ENCODE results near the gene ARFGAP2. TPM values are rescaled to one million over a fixed set of nuclear protein-coding genes. Genes with fewer than 3 reads are reported as not detected.

ARFGAP2 gene
- total and polyA plus RNA-seq, 9 of the 15 experiments (the other 6 are each of a cell fraction or from before 2014, with no cell fraction given): 29.1 to 140 (median 90.1) TPM

DNA sequence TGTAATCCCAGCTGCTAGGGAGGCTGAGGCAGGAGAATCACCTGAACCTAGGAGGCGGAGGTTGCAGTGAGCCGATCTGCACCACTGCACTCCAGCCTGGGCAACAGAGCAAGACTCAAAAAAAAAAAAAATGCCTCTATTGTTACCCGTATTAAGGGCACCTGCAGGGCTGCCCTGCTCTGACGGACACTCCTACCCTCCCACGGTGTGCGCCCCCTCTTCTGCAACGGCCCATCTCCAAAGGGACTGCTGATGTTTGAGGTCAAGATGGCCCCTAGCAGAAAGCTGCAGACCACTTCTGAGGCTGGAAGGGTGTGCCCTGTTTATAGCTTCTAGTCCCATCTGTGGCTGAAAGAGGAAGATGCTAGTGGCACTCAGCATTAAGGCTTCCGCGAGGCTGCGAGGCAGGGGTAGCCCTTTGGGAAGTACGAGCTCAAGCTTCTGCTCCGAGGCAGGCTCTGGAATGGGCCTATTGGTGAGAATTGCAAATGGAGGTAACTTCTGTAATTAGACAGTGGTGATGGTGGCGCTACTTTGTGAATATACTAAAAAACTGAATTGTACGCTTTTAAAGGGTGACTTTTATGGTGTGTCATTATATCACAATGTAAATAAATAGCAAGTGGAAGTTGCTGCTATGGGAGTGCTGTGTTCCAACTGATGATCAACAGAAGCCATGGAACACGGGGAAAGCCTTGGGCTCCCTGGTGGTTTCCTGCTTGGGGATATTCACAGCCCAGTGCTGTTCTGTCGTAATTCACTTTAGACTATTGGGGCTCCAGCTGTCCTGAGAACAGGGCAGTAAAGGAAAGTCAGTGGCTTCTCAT lies 24.3 kb downstream of the ARFGAP2 start:
- 77% methylated on average over 16 of the region's 16 CpGs for WGBS (ENCODE audit: insufficient coverage, low coverage, missing lambda C conversion rate)
- peaks cover 14% of the 10 kb centered on the region; the same call in 1 of the 2 replicates for H4K20me1 ChIP-seq (replicated peaks; ENCODE audit: control insufficient read depth, insufficient read depth, low read length)
- no peak overlapping the region for H3K4me2 ChIP-seq (ENCODE audit: insufficient read depth, low read length)
- POLR2A ChIA-PET: interaction anchor here (0.6 to 2.0 kb wide), 6 partner anchors 8 to 1141 kb away, joined by 3 to 9 read pairs (median 3); no protein-coding TSS in a partner anchor
- H3K4me3 ChIP-seq: no peak overlapping the region
- H3K36me3 ChIP-seq (ENCODE audit: control insufficient read depth, insufficient read depth, low read length): no peaks in the 10 kb centered on the region
- ATAC-seq (no peak), FAIRE-seq (peak; percentile 6), DNase-seq (ENCODE audit: extremely low read depth in 1 of 4, low spot score in 3 of 4) (no peak)
- no peak overlapping the region for H3K9ac ChIP-seq (ENCODE audit: insufficient read depth in 1 of 2, low read depth in 2 of 2, low read length in 2 of 2)
- no peaks in the 10 kb centered on the region for H3K79me2 ChIP-seq (ENCODE audit: control insufficient read depth, insufficient read depth, low read length)
- no TSS peak for BruUV-seq (replicated peaks)
- in situ Hi-C loops (cut with MboI) (no loop called here), intact Hi-C loops (cut with micrococcal nuclease) (loop anchor here (2.0 to 5.0 kb wide), 2 partner anchors 50 to 232 kb away; no protein-coding TSS in a partner anchor)
- CTCF ChIA-PET (ENCODE audit: low intra/inter-chr PET ratio): interaction anchor here (3.5 kb wide), 1 partner anchor 262 kb away, joined by 35 read pairs; no protein-coding TSS in a partner anchor
- no peak overlapping the region for H2AFZ ChIP-seq (ENCODE audit: low read depth, low read length)
- no peaks in the 10 kb centered on the region for H3K9me1 ChIP-seq (ENCODE audit: control insufficient read depth, insufficient read depth, low read length)
- no peaks in the 10 kb centered on the region for H3K9me3 ChIP-seq (replicated peaks; ENCODE audit: control insufficient read depth, insufficient read depth, low read depth, low read length)
- no peaks in the 10 kb centered on the region for H3K27me3 ChIP-seq (ENCODE audit: control insufficient read depth in 2 of 2, insufficient read depth in 2 of 2, low read length in 2 of 2)
- TF ChIP-seq CBX1 (IDR thresholded peaks at IDR 0.05; ENCODE audit: low read depth) (no peak), ZFX (CRISPR knock-in tag; IDR thresholded peaks at IDR 0.05) (0 out of 2 replicates have a peak, but pooled peaks have one; percentile 23)
- H3K27ac ChIP-seq (ENCODE audit: extremely low read depth, low read depth, low read length): no peak overlapping the region
- H3K4me1 ChIP-seq (replicated peaks in 1 of 2; ENCODE audit: control insufficient read depth in 2 of 2, insufficient read depth in 2 of 2, low read length in 2 of 2): peaks cover 0 to 5% of the 10 kb centered on the region in 2 experiments; a peak in 2 of 5 replicates

DNA sequence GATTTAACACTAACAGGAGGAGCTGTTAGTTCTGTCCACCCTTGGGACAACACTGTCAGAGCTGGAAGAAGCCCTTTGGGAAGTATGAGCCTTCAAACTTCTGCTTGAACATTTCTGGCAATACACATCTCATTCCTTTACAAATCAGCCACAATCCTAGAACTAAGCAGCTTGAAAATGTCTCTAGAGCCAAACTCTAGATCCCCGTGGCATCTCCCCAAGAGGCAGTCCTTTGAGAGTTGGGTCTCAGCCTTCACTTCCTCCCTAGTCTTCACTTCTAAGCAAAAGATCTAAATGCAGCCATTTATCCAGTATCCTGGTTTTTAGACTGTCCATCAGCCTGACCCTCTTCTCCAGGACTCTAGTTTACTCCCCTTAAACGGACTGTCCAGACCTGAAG lies 26.9 kb downstream of the ARFGAP2 start:
- in situ Hi-C loops (cut with MboI): no loop called here
- CTCF ChIA-PET (ENCODE audit: low intra/inter-chr PET ratio): interaction anchor here (0.9 kb wide), 1 partner anchor 8 kb away, joined by 3 read pairs; no protein-coding TSS in a partner anchor
- H3K9me3 ChIP-seq (replicated peaks; ENCODE audit: control insufficient read depth, insufficient read depth, low read depth, low read length): no peaks in the 10 kb centered on the region
- intact Hi-C loops (cut with micrococcal nuclease): loop anchor here (5.0 kb wide), 1 partner anchor 47 kb away; no protein-coding TSS in a partner anchor
- no peak overlapping the region for H2AFZ ChIP-seq (ENCODE audit: low read depth, low read length)
- DNase-seq (ENCODE audit: extremely low read depth in 1 of 4, low spot score in 3 of 4) (no peak), FAIRE-seq (no peak), ATAC-seq (no peak)
- TF ChIP-seq POLR2B (IDR thresholded peaks at IDR 0.05; ENCODE audit: low read depth, partially characterized antibody) (no peak), ADNP (tag; IDR thresholded peaks at IDR 0.05) (no peak), SLC30A9 (CRISPR knock-in tag; IDR thresholded peaks at IDR 0.05) (no peak)
- TF ChIP-seq, protein P1, sequence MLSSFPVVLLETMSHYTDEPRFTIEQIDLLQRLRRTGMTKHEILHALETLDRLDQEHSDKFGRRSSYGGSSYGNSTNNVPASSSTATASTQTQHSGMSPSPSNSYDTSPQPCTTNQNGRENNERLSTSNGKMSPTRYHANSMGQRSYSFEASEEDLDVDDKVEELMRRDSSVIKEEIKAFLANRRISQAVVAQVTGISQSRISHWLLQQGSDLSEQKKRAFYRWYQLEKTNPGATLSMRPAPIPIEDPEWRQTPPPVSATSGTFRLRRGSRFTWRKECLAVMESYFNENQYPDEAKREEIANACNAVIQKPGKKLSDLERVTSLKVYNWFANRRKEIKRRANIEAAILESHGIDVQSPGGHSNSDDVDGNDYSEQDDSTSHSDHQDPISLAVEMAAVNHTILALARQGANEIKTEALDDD (IDR thresholded peaks at IDR 0.05): no peak
- peaks cover 9% of the 10 kb centered on the region; the same call in 1 of the 2 replicates for H4K20me1 ChIP-seq (replicated peaks; ENCODE audit: control insufficient read depth, insufficient read depth, low read length)
- 0% methylated on average over 2 of the region's 2 CpGs for WGBS (ENCODE audit: insufficient coverage, low coverage, missing lambda C conversion rate)
- no peaks in the 10 kb centered on the region for H3K9me1 ChIP-seq (ENCODE audit: control insufficient read depth, insufficient read depth, low read length)
- no peaks in the 10 kb centered on the region for H3K36me3 ChIP-seq (ENCODE audit: control insufficient read depth, insufficient read depth, low read length)
- H3K27me3 ChIP-seq (ENCODE audit: control insufficient read depth in 2 of 2, insufficient read depth in 2 of 2, low read length in 2 of 2): no peaks in the 10 kb centered on the region
- no peak overlapping the region for H3K27ac ChIP-seq (ENCODE audit: extremely low read depth, low read depth, low read length)
- H3K4me2 ChIP-seq (ENCODE audit: insufficient read depth, low read length): no peak overlapping the region
- H3K4me3 ChIP-seq: no peak overlapping the region
- BruUV-seq (replicated peaks): no TSS peak
- no peaks in the 10 kb centered on the region; a peak in 1 of 5 replicates for H3K4me1 ChIP-seq (replicated peaks in 1 of 2; ENCODE audit: control insufficient read depth in 2 of 2, insufficient read depth in 2 of 2, low read length in 2 of 2)
- POLR2A ChIA-PET: interaction anchor here (0.8 kb wide), 1 partner anchor 507 kb away, joined by 3 read pairs; no protein-coding TSS in a partner anchor
- H3K79me2 ChIP-seq (ENCODE audit: control insufficient read depth, insufficient read depth, low read length): no peaks in the 10 kb centered on the region
- no peak overlapping the region for H3K9ac ChIP-seq (ENCODE audit: insufficient read depth in 1 of 2, low read depth in 2 of 2, low read length in 2 of 2)
